Endothelial cell of umbilical vein (primary cell): ENCODE data around the gene IFITM10. TPM values are rescaled to one million over a fixed set of nuclear protein-coding genes. Genes with fewer than 3 reads are reported as not detected.

Experiments used
- BruUV-seq: library from RNA; stranded (reverse); fragments of 400-500 nt; replicated peaks from 2 replicates; lab custom pipeline; 2021; lab: Mats Ljungman, UMichigan
- CTCF ChIA-PET: fragments of 300-600, 350-600 bp; sonication (Branson Sonifier 250); formaldehyde crosslinking; loops from one replicate; lab custom pipeline; 2021; ENCODE audit warnings: antibody characterized with exemption, inconsistent platforms; lab: Charles Lee
- POLR2A ChIA-PET: fragments of 300-600, 350-600 bp; sonication (Branson Sonifier 250); formaldehyde crosslinking; loops from one replicate; lab custom pipeline; 2021; ENCODE audit warnings: antibody characterized with exemption, inconsistent platforms; lab: Charles Lee
- DNase-seq: peaks from one replicate; pipeline ENCODE4 v3.0.0-alpha.2; 2011; ENCODE audit warnings: low read depth, low spot score
- FAIRE-seq: peaks from 2 replicates; lab custom pipeline; 2011; peaks lifted over from hg19 to GRCh38; lab: Jason Lieb, UNC
- H2AFZ ChIP-seq: 2 replicates; pipeline ENCODE4 v1.6.0; 2012; ENCODE audit warnings: low read depth, low read length, control low read depth, inconsistent platforms
- H3K27ac ChIP-seq: 2 replicates; pipeline ENCODE4 v1.5.1; 2011; ENCODE audit warnings: low read depth, mild to moderate bottlenecking, control low read depth, low read length, moderate library complexity; ENCODE audit not compliant: insufficient read depth
- H3K27me3 ChIP-seq, 2 experiments: 2 replicates each; pipeline versions ENCODE4 v1.6.0 to v1.6.1; 2011; ENCODE audit warnings: low read length in 2 of 2, mixed read lengths in 1 of 2; ENCODE audit not compliant: control insufficient read depth in 2 of 2, insufficient read depth in 2 of 2
- H3K36me3 ChIP-seq, 2 experiments: 2 replicates in 1 of 2; 3 replicates in 1 of 2; pipeline ENCODE4 v1.5.1; 2011; ENCODE audit warnings: low read length in 2 of 2, mild to moderate bottlenecking in 1 of 2, moderate library complexity in 1 of 2; ENCODE audit not compliant: control insufficient read depth in 2 of 2, insufficient read depth in 2 of 2; ENCODE audit errors: extremely low read depth in 1 of 2
- H3K4me1 ChIP-seq: 3 replicates; pipeline ENCODE4 v1.5.1; 2011; ENCODE audit warnings: mild to moderate bottlenecking, low read length; ENCODE audit not compliant: control insufficient read depth, insufficient read depth; ENCODE audit errors: extremely low read depth
- H3K4me2 ChIP-seq: 2 replicates; pipeline ENCODE4 v1.6.1; 2011; ENCODE audit warnings: low read length, control low read depth, mixed read lengths; ENCODE audit not compliant: insufficient read depth
- H3K4me3 ChIP-seq, 3 experiments: fragments of 200-600 bp in 1 of 3; sonication (generic), shearing (Covaris generic) in 1 of 3; replicated peaks in 1 of 3; 2 replicates each; pipeline ENCODE4 v1.5.1; 2011 to 2016; ENCODE audit warnings: control low read depth in 3 of 3, low read length in 3 of 3, mild to moderate bottlenecking in 2 of 3, inconsistent platforms in 1 of 3, low read depth in 1 of 3, moderate library complexity in 1 of 3; ENCODE audit not compliant: insufficient read depth in 1 of 3
- H3K79me2 ChIP-seq: 2 replicates; pipeline ENCODE4 v1.6.0; 2012; ENCODE audit warnings: low read length, inconsistent platforms; ENCODE audit not compliant: control insufficient read depth, insufficient read depth
- H3K9ac ChIP-seq: replicated peaks from 2 replicates; pipeline ENCODE3; 2011; ENCODE audit warnings: low read length, control low read depth; ENCODE audit not compliant: insufficient read depth; ENCODE audit errors: extremely low read depth
- H3K9me1 ChIP-seq: replicated peaks from 3 replicates; pipeline ENCODE4 v1.6.0; 2011; ENCODE audit warnings: mild to moderate bottlenecking, low read length; ENCODE audit not compliant: control insufficient read depth, insufficient read depth; ENCODE audit errors: extremely low read depth
- H3K9me3 ChIP-seq: replicated peaks from 2 replicates; pipeline ENCODE4 v1.5.1; 2012; ENCODE audit warnings: low read length, inconsistent platforms; ENCODE audit not compliant: control insufficient read depth, insufficient read depth
- H4K20me1 ChIP-seq: replicated peaks from 2 replicates; pipeline ENCODE3; 2011; ENCODE audit warnings: mild to moderate bottlenecking, low read length; ENCODE audit not compliant: control insufficient read depth, insufficient read depth; ENCODE audit errors: extremely low read depth
- JUN ChIP-seq: IDR thresholded peaks from 2 replicates; pipeline ENCODE4 v1.6.1; 2011; ENCODE audit warnings: borderline replicate concordance, low read depth; ENCODE audit not compliant: insufficient read length, insufficient read depth
- POLR2A ChIP-seq: IDR thresholded peaks from 2 replicates; pipeline ENCODE4 v1.6.1; 2012; ENCODE audit warnings: low read depth, mild to moderate bottlenecking, control low read depth, low read length
- dilution Hi-C: fragments of 300-500 bp; cut with MboI; formaldehyde crosslinking; loops from one replicate; pipeline ENCODE4 v1.15.0; 2019; ENCODE audit warnings: low sequenced_read_pairs; ENCODE audit not compliant: extremely low pct_ligation_motif_present
- intact Hi-C: fragments of 100-400 bp; cut with micrococcal nuclease; formaldehyde crosslinking; loops from one replicate; pipeline ENCODE4 v1.10.0; 2022
- polyA plus RNA-seq, 4 experiments: library from polyadenylated mRNA; depleted of rRNA in 3 of 4; stranded (reverse) in 3 of 4; unstranded in 1 of 4; fragments of >200 nt; gene quantifications; 2 replicates each; pipeline versions ENCODE4 v1.2.1 to v1.2.3, GENCODE V29; 2011 to 2012; ENCODE audit warnings: missing spikeins in 1 of 4
- total RNA-seq: library from RNA; stranded (reverse); gene quantifications from 2 replicates; pipeline ENCODE4 v1.2.3, GENCODE V29; 2021
- TF ChIP-seq, protein P1 (sequence below), 2 donors: IDR thresholded peaks; 1 replicate in 1 of 2; 2 replicates in 1 of 2; pipeline ENCODE4 v1.5.1; 2011; ENCODE audit warnings: low read length in 2 of 2, mild to moderate bottlenecking in 2 of 2, moderate library complexity in 2 of 2, control low read depth in 1 of 2, inconsistent platforms in 1 of 2, low read depth in 1 of 2; ENCODE audit not compliant: insufficient read depth in 1 of 2; ENCODE audit errors: extremely low read depth in 1 of 2
- TF ChIP-seq, protein P2 (sequence below): IDR thresholded peaks from 2 replicates; pipeline ENCODE4 v1.6.1; 2011; ENCODE audit not compliant: insufficient read depth, insufficient read length

Gene IFITM10
- total and polyA plus RNA-seq, 2 donors (not counting 3 experiments of a cell fraction or from before 2014, with no cell fraction given): 0.04 to 0.66 TPM

DNA sequence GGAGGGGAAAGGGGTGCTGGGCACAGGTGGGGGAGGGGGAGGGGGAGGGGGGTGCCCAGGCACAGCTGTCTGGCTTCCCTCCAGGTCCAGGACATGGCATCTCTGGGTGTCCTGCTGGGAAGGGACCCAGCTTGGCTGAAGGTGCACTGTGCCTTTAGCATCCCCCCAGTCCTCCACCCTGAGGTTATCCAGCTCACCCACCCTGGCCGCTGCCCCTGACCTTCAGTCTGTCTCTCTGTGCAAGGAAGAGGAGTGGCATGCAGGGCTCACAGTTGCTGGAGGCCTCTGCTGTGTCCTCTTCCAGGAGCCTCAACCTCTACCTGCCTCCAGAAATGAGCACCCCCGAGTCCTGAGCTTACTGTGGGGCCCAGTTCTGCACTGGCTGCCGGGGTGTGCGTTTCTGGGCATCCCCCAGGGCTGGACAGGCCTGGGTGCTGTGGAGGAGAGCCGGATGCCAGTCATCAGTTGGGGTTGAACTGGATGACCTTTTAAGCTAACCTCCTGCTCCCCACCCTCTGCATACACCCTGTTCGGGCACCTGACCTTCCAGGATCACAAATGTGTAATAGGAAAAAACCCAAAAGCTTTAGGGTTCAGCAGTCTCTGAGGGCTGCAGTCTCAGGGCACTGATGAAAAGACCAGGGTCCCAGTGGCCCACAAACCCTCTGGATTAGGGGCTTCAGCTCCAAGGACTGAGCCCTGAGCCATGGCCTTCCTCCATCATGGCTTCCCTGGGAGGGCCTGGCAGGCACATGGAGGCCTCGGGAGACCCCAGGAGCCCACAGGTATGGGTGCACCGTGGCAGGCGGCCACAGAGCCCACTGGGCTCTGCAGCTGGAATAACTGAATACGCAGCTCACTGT, 23.0 kb upstream of the IFITM10 start:
- DNase-seq: no peak
- FAIRE-seq: no peak
- Histone ChIP-seq H3K4me3 (no peak overlapping the region), H3K9me3 (no peaks in the 10 kb centered on the region), H3K9me1 (no peaks in the 10 kb centered on the region), H3K4me2 (no peak overlapping the region), H3K27ac (no peak overlapping the region), H3K4me1 (peaks cover 7% of the 10 kb centered on the region), H3K79me2 (no peaks in the 10 kb centered on the region), H3K9ac (no peak overlapping the region), H4K20me1 (no peaks in the 10 kb centered on the region), H3K36me3 (no peaks in the 10 kb centered on the region), H3K27me3 (no peaks in the 10 kb centered on the region), H2AFZ (no peak overlapping the region)
- POLR2A ChIA-PET: no interaction called here
- TF ChIP-seq JUN (no peak), POLR2A (no peak)
- TF ChIP-seq, protein P1, sequence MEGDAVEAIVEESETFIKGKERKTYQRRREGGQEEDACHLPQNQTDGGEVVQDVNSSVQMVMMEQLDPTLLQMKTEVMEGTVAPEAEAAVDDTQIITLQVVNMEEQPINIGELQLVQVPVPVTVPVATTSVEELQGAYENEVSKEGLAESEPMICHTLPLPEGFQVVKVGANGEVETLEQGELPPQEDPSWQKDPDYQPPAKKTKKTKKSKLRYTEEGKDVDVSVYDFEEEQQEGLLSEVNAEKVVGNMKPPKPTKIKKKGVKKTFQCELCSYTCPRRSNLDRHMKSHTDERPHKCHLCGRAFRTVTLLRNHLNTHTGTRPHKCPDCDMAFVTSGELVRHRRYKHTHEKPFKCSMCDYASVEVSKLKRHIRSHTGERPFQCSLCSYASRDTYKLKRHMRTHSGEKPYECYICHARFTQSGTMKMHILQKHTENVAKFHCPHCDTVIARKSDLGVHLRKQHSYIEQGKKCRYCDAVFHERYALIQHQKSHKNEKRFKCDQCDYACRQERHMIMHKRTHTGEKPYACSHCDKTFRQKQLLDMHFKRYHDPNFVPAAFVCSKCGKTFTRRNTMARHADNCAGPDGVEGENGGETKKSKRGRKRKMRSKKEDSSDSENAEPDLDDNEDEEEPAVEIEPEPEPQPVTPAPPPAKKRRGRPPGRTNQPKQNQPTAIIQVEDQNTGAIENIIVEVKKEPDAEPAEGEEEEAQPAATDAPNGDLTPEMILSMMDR (IDR thresholded peaks at IDR 0.05; ENCODE audit: extremely low read depth in 1 of 2, insufficient read depth in 1 of 2, low read depth in 1 of 2, low read length in 2 of 2): no peak
- TF ChIP-seq, protein P2, sequence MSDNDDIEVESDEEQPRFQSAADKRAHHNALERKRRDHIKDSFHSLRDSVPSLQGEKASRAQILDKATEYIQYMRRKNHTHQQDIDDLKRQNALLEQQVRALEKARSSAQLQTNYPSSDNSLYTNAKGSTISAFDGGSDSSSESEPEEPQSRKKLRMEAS: no peak
- CTCF ChIA-PET: interaction anchor here (1.0 to 1.3 kb wide), 4 partner anchors 9 to 60 kb away, joined by 3 to 5 read pairs (median 3); partner anchors contain the start of gene CTSD
- BruUV-seq: no TSS peak
- intact Hi-C loops (no loop called here), dilution Hi-C loops (no loop called here)
